WERI-Rb-1 (cell line): ENCODE measurements around the gene PDCD1.

Experiments used
- DNase-seq: peaks from one replicate; pipeline ENCODE4 v3.0.0-alpha.2; 2020
- H3K27ac ChIP-seq: fragments of 250-450 bp; sonication (Bioruptor Pico); 2 replicates; pipeline ENCODE4 v1.5.1; 2020; ENCODE audit warnings: mild to moderate bottlenecking, moderate library complexity
- H3K27me3 ChIP-seq: fragments of 250-450 bp; sonication (Bioruptor Pico); 2 replicates; pipeline ENCODE4 v1.5.1; 2021; ENCODE audit warnings: mild to moderate bottlenecking, low read depth, moderate library complexity; ENCODE audit not compliant: insufficient read depth, severe bottlenecking
- H3K36me3 ChIP-seq: fragments of 250-450 bp; sonication (Bioruptor Pico); 2 replicates; pipeline ENCODE4 v1.5.1; 2020; ENCODE audit warnings: mild to moderate bottlenecking, moderate library complexity
- H3K4me3 ChIP-seq: 2 replicates; pipeline ENCODE4 v1.5.1; 2011; ENCODE audit warnings: low read depth, mild to moderate bottlenecking, control low read depth, low read length
- H3K9me3 ChIP-seq: fragments of 250-450 bp; sonication (Bioruptor Pico); 2 replicates; pipeline ENCODE4 v1.5.1; 2021; ENCODE audit warnings: mild to moderate bottlenecking, moderate library complexity; ENCODE audit not compliant: severe bottlenecking
- TF ChIP-seq, protein P1 (sequence below): IDR thresholded peaks from 2 replicates; pipeline ENCODE4 v1.5.1; 2011; ENCODE audit warnings: low read depth, mild to moderate bottlenecking, control low read depth, inconsistent platforms, low read length

PDCD1 gene

DNA sequence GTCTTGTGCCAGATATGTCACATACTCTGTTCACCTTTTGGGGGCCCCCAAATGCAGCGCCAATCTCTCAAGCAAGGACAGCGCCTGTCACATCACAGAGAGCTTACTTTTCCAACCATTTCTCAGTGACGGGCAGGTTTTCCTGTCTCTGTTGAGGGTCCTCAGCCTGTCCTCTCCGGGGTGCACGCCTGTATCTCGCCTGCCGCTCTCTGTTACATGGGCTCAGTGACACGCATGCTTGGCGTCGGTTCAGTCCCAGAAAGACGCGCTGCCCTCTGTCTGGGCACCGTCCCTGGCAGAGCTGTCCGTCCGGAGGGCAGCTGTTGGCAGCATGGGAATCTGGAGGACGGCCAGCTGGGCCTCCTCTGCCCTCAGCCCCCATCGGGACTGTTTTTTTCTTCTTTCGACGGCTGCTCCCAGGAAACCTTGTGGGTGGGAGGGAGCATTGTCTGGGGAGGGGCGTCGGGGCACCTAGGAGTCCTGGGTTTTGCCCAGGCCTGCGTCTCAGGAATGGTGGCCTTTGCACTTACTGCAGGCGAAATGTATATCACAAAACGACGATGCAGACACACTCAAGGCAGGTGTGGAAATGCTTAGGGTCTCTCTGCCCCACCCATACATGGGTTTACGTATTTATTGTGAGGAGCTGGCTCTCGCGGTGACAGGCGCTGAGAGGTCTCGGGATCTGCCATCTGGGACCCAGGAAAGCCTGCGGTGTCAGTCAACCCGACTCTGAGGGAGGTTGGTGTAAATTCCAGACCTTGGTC is 41.7 kb upstream of the PDCD1 start:
- Histone ChIP-seq H3K27ac (no peak overlapping the region), H3K36me3 (no peaks in the 10 kb centered on the region; the same call in none of the 2 replicates), H3K4me3 (no peak overlapping the region), H3K9me3 (no peaks in the 10 kb centered on the region), H3K27me3 (no peaks in the 10 kb centered on the region)
- DNase-seq = no peak
- TF ChIP-seq, protein P1, sequence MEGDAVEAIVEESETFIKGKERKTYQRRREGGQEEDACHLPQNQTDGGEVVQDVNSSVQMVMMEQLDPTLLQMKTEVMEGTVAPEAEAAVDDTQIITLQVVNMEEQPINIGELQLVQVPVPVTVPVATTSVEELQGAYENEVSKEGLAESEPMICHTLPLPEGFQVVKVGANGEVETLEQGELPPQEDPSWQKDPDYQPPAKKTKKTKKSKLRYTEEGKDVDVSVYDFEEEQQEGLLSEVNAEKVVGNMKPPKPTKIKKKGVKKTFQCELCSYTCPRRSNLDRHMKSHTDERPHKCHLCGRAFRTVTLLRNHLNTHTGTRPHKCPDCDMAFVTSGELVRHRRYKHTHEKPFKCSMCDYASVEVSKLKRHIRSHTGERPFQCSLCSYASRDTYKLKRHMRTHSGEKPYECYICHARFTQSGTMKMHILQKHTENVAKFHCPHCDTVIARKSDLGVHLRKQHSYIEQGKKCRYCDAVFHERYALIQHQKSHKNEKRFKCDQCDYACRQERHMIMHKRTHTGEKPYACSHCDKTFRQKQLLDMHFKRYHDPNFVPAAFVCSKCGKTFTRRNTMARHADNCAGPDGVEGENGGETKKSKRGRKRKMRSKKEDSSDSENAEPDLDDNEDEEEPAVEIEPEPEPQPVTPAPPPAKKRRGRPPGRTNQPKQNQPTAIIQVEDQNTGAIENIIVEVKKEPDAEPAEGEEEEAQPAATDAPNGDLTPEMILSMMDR = no peak

DNA sequence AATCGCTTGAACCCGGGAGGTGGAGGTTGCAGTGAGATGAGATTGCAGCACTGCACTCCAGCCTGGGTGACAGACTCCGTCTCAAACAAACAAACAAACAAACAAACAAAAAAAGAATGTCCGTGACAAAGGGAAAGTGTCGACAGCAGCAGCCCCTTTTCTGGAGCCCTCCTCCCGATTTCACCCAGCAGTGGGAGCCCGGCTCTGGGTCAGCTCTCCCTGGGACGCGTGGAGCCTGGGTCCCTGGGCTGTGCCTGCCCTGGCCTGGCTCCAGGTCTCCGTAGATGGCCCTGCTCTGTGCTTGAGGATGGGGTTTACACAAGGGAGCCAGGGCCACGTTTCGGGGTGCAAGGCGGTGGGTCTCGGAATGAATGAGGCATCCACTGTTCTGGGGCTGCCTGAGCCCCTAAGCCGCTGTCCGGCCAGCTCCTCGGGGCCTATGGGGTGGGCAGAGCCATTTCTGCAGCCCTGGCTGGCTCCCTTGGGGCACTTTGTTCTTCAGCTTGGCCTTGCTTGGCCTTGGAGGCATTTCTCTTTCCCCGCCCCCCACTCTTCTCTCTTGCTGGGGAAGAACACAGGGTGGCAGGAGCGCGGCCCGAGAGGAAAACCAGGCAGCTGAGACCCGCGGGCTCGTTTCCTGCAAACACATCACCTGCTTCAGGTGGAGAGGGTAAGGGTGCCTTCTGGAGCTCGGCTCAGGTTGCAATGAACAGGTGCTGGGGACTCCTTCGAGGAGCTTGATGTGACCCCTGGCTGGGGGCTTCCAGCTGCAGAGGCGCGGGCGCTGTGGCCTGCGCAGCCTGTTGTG is 40.0 kb upstream of the PDCD1 start:
- no peak overlapping the region for H3K4me3 ChIP-seq
- H3K9me3 ChIP-seq = no peaks in the 10 kb centered on the region
- TF ChIP-seq, protein P1 = no peak
- H3K27me3 ChIP-seq = no peaks in the 10 kb centered on the region
- DNase-seq = no peak
- H3K27ac ChIP-seq = no peak overlapping the region
- no peaks in the 10 kb centered on the region; the same call in none of the 2 replicates for H3K36me3 ChIP-seq

DNA sequence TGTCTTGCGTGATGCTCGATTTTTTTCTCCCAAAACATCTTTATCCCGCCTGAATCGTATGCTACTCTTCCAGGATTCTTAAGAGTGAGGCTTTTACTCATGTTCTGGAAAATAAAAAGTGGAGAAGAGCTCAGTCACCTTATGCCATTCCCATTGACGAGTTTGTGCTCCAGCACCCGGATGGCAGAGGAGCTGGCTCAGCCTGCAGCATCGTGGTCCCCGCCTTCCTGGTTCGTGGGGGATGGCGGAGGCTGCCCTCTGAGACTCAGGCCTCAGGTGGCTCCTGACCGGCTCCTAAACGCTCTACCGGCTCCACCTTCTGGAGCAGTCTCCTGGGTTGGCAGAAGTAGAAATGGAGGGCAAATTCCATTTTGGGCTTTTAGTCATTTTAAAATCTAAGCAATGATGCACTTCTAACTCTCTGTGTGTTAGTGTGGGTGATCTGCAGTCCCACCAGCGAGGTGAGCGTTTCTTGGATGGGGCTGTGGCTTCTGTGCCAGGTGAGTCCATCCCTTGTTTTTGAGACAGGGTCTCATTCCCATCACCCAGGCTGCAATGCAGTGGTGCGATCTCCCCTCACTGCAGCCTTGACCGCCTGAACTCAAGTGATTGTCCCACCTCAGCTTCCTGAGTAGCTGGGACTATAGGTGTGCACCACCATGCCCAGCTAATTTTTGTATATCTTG is 38.7 kb upstream of the PDCD1 start:
- TF ChIP-seq, protein P1 = no peak
- Histone ChIP-seq H3K27me3 (no peaks in the 10 kb centered on the region), H3K36me3 (no peaks in the 10 kb centered on the region; the same call in none of the 2 replicates), H3K4me3 (no peak overlapping the region), H3K9me3 (no peaks in the 10 kb centered on the region), H3K27ac (no peak overlapping the region)
- no peak for DNase-seq

DNA sequence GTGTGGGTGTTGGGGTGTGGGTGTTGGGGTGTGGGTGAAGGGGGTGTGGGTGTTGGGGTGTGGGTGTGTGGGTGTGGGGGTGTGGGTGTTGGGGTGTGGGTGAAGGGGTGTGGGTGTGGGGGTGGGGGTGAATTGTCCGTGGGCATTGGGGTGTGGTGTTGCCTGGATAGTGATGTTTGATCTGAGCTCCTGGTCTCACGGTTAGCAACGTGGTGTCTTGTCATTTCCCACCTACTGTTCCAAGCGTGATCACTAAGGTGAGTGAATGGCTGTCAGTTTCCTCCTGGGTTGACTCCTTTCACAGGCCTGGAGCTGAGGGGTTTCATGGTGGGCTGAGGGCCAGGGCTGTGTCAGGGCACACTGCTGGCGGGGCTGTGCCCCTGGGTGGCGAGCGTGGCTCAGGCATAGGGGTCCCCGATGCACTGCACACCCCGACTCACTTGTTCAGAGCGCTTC is 38.1 kb upstream of the PDCD1 start:
- DNase-seq = no peak
- no peak overlapping the region for H3K27ac ChIP-seq
- no peaks in the 10 kb centered on the region for H3K9me3 ChIP-seq
- H3K27me3 ChIP-seq = no peaks in the 10 kb centered on the region
- H3K4me3 ChIP-seq = no peak overlapping the region
- no peaks in the 10 kb centered on the region; the same call in none of the 2 replicates for H3K36me3 ChIP-seq
- TF ChIP-seq, protein P1 = no peak

DNA sequence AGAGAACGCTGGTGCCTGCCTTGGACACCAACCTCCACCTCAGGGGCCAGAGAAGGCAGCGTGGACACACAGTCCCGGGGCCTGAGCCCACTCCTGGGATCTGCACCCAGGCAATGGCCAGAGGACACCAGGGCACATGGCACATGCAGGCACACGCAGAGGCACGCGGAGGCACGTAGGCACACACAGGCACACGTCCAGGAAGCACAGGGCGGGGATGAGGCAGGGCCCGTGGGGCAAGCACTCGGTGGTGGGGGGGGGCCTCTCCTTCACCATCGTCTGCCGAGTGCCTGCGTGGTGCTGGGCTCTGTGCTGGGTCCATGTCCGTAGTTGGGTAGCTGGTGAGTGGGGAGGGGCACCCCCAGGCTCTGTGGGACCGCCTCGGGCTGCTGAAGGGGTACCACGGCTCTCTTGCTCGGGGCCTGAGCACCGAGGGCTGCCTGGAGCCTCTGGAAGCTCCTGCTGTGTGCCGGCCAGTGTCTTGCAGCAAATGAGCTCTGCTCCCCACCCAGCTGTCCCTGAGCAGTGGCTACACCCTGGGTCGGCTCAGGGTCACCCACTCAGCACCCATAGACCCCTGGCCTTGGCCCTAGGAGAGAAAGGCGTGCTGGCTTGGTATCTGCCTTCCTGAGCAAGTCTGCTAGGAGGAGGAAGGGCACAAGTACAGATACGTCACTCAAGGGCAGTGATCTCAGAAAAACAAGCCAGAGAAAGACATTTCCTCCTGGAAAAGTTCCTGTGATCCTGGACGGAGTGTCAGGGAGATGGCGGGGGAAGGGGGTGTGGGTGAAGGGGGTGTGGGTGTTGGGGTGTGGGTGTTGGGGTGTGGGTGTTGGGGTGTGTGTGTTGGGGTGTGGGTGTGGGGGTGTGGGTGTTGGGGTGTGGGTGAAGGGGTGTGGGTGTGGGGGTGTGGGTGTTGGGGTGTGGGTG is 37.3 kb upstream of the PDCD1 start:
- H3K9me3 ChIP-seq = no peaks in the 10 kb centered on the region
- no peaks in the 10 kb centered on the region for H3K27me3 ChIP-seq
- peak; percentile 62 for DNase-seq
- TF ChIP-seq, protein P1 = no peak
- H3K4me3 ChIP-seq = no peak overlapping the region
- no peaks in the 10 kb centered on the region; the same call in 1 of the 2 replicates for H3K36me3 ChIP-seq
- H3K27ac ChIP-seq = peak overlapping the region; percentile 53
